Measurements from ENCODE around the gene PACS2.

- TF ChIP-seq CTCF (IDR thresholded peaks at IDR 0.05; ENCODE audit: insufficient read depth, low read length) (no peak), POLR2AphosphoS5 (IDR thresholded peaks at IDR 0.05; ENCODE audit: low read depth) (no peak), REST (IDR thresholded peaks at IDR 0.05; ENCODE audit: insufficient replicate concordance, low read depth) (no peak), GABPA (IDR thresholded peaks at IDR 0.05; ENCODE audit: low read depth) (no peak), SPI1 (IDR thresholded peaks at IDR 0.05; ENCODE audit: borderline replicate concordance, low read depth) (no peak)
Measured at GRCh38 chr14:105427412-105427811, 112.9 kb downstream of the PACS2 start.

All from HL-60 (cell line).